Loucy (cell line): ENCODE measurements around the gene CHIT1.

Experiments
- H2AFZ ChIP-seq: fragments of 200-600 bp; sonication (generic); 2 replicates; pipeline ENCODE4 v1.6.0; 2016; ENCODE audit warnings: antibody characterized with exemption, mild to moderate bottlenecking, low read length, moderate library complexity
- H3F3A ChIP-seq: fragments of 200-600 bp; 2 replicates; pipeline ENCODE4 v1.6.0; 2016; ENCODE audit warnings: antibody characterized with exemption, low read depth, mild to moderate bottlenecking
- H3K27me3 ChIP-seq: fragments of 200-600 bp; sonication (generic); 2 replicates; pipeline ENCODE4 v1.6.1; 2014; ENCODE audit warnings: low read length, mild to moderate bottlenecking; ENCODE audit not compliant: insufficient read depth, poor library complexity, severe bottlenecking
- H3K36me3 ChIP-seq: fragments of 200-600 bp; sonication (generic); 2 replicates; pipeline ENCODE4 v1.6.1; 2016; ENCODE audit warnings: low read length; ENCODE audit not compliant: insufficient read depth
- H3K4me1 ChIP-seq: fragments of 200-600 bp; sonication (generic); 2 replicates; pipeline ENCODE4 v1.5.1; 2014; ENCODE audit warnings: low read length, mild to moderate bottlenecking; ENCODE audit not compliant: insufficient read depth, poor library complexity, severe bottlenecking
- H3K4me2 ChIP-seq: fragments of 200-600 bp; sonication (generic); 2 replicates; pipeline ENCODE4 v1.6.0; 2014; ENCODE audit warnings: antibody characterized with exemption, low read length, low read depth, mild to moderate bottlenecking; ENCODE audit not compliant: poor library complexity, severe bottlenecking
- H3K4me3 ChIP-seq: fragments of 200-600 bp; sonication (generic); 2 replicates; pipeline ENCODE4 v1.5.1; 2014; ENCODE audit warnings: low read length, mild to moderate bottlenecking, mixed read lengths; ENCODE audit not compliant: poor library complexity, severe bottlenecking
- H3K79me2 ChIP-seq: fragments of 200-600 bp; sonication (generic); 2 replicates; pipeline ENCODE4 v1.6.1; 2014; ENCODE audit warnings: low read length; ENCODE audit not compliant: insufficient read depth
- H3K9ac ChIP-seq: fragments of 200-600 bp; sonication (generic); 2 replicates; pipeline ENCODE4 v1.6.0; 2014; ENCODE audit warnings: mild to moderate bottlenecking, low read depth, low read length, moderate library complexity; ENCODE audit not compliant: poor library complexity, severe bottlenecking
- H3K9me2 ChIP-seq: fragments of 200-600 bp; sonication (generic); replicated peaks from 2 replicates; pipeline ENCODE4 v1.6.1; 2016; ENCODE audit warnings: low read depth, low read length, mixed read lengths
- H3K9me3 ChIP-seq: fragments of 200-600 bp; sonication (generic); 2 replicates; pipeline ENCODE4 v1.6.1; 2014; ENCODE audit warnings: mild to moderate bottlenecking, antibody characterized with exemption, low read length, low read depth; ENCODE audit not compliant: insufficient read depth
- H4K20me1 ChIP-seq: fragments of 200-600 bp; sonication (generic); 2 replicates; pipeline ENCODE4 v1.6.0; 2014; ENCODE audit warnings: antibody characterized with exemption, low read length, mild to moderate bottlenecking; ENCODE audit not compliant: insufficient read depth, poor library complexity, severe bottlenecking
- CTCF ChIP-seq: fragments of 200-600 bp; sonication (generic); conservative IDR thresholded peaks from 2 replicates; pipeline ENCODE4 v1.5.1; 2014; ENCODE audit warnings: mild to moderate bottlenecking, antibody characterized with exemption, low read length
- EZH2phosphoT487 ChIP-seq: fragments of 200-600 bp; IDR thresholded peaks from 2 replicates; pipeline ENCODE4 v1.6.1; 2018; ENCODE audit warnings: antibody characterized with exemption, mild to moderate bottlenecking, moderate library complexity, borderline replicate concordance

CHIT1 gene

GRCh38 chr1:203272633-203273205, 43.2 kb upstream of the CHIT1 start:
- Histone ChIP-seq H3K9ac (no peak overlapping the region), H3K36me3 (no peaks in the 10 kb centered on the region), H3F3A (no peaks in the 10 kb centered on the region), H3K27me3 (no peaks in the 10 kb centered on the region), H2AFZ (no peak overlapping the region), H3K9me3 (no peaks in the 10 kb centered on the region), H3K4me1 (peaks cover 40% of the 10 kb centered on the region), H4K20me1 (no peaks in the 10 kb centered on the region), H3K4me3 (no peak overlapping the region), H3K4me2 (no peak overlapping the region), H3K9me2 (no peaks in the 10 kb centered on the region), H3K79me2 (no peaks in the 10 kb centered on the region)
- no peak for TF ChIP-seq EZH2phosphoT487
- no peak for TF ChIP-seq CTCF

GRCh38 chr1:203271962-203272632, 42.6 kb upstream of the CHIT1 start:
- Histone ChIP-seq H4K20me1 (no peaks in the 10 kb centered on the region), H3K9me2 (no peaks in the 10 kb centered on the region), H3K4me3 (no peak overlapping the region), H3K79me2 (no peaks in the 10 kb centered on the region), H3F3A (no peaks in the 10 kb centered on the region), H3K4me2 (no peak overlapping the region), H3K9me3 (no peaks in the 10 kb centered on the region), H2AFZ (no peak overlapping the region), H3K9ac (no peak overlapping the region), H3K36me3 (no peaks in the 10 kb centered on the region), H3K4me1 (peaks cover 38% of the 10 kb centered on the region), H3K27me3 (no peaks in the 10 kb centered on the region)
- TF ChIP-seq EZH2phosphoT487 (no peak), CTCF (no peak)

GRCh38 chr1:203271018-203271743, 41.7 kb upstream of the CHIT1 start:
- H3K9me2 ChIP-seq: no peaks in the 10 kb centered on the region
- peak overlapping the region; percentile 74 for H2AFZ ChIP-seq
- H3K9me3 ChIP-seq: no peaks in the 10 kb centered on the region
- no peaks in the 10 kb centered on the region for H3K27me3 ChIP-seq
- peak overlapping the region; percentile 12 for H3K4me2 ChIP-seq
- H3K9ac ChIP-seq: no peak overlapping the region
- no peaks in the 10 kb centered on the region for H4K20me1 ChIP-seq
- TF ChIP-seq CTCF (no peak), EZH2phosphoT487 (no peak)
- peaks cover 34% of the 10 kb centered on the region for H3K4me1 ChIP-seq
- no peaks in the 10 kb centered on the region for H3F3A ChIP-seq
- no peaks in the 10 kb centered on the region for H3K36me3 ChIP-seq
- no peak overlapping the region for H3K4me3 ChIP-seq
- H3K79me2 ChIP-seq: no peaks in the 10 kb centered on the region
